GM23338 (cell line): ENCODE data around the gene FSIP1. TPM values are rescaled to one million over a fixed set of nuclear protein-coding genes. Genes with fewer than 3 reads are reported as not detected.

ENCODE experiments used
- ATAC-seq: fragments of 200-7000 bp; cut with Tn5 transposase; 3 replicates; pipeline ENCODE4 v1.9.1; 2020
- DNase-seq: peaks from one replicate; pipeline ENCODE4 v3.0.0-alpha.2; 2015; ENCODE audit warnings: low spot score
- H2AFZ ChIP-seq: fragments of 200-600 bp; sonication (generic); 2 replicates; pipeline ENCODE4 v1.8.0; 2016; ENCODE audit warnings: antibody characterized with exemption, mild to moderate bottlenecking, moderate library complexity
- H3F3A ChIP-seq: fragments of 200-600 bp; sonication (generic); replicated peaks from 2 replicates; pipeline ENCODE4 v1.8.0; 2017; ENCODE audit warnings: antibody characterized with exemption, mixed run types, low read depth
- H3K27ac ChIP-seq: fragments of 200-600 bp; sonication (generic); 2 replicates; pipeline ENCODE4 v1.6.1; 2016; ENCODE audit warnings: low read depth
- H3K27me3 ChIP-seq: fragments of 200-600 bp; sonication (generic); 2 replicates; pipeline ENCODE4 v1.8.0; 2016; ENCODE audit warnings: mild to moderate bottlenecking, mixed run types, moderate library complexity; ENCODE audit not compliant: insufficient read depth
- H3K36me3 ChIP-seq: fragments of 200-600 bp; sonication (generic); 2 replicates; pipeline ENCODE4 v1.8.0; 2016; ENCODE audit warnings: mild to moderate bottlenecking; ENCODE audit not compliant: insufficient read depth
- H3K4me1 ChIP-seq: fragments of 200-600 bp; sonication (generic); 2 replicates; pipeline ENCODE4 v1.8.0; 2016; ENCODE audit warnings: mild to moderate bottlenecking, moderate library complexity; ENCODE audit not compliant: insufficient read depth
- H3K4me2 ChIP-seq: fragments of 200-600 bp; sonication (generic); 2 replicates; pipeline ENCODE4 v1.7.1; 2017; ENCODE audit warnings: mixed run types
- H3K4me3 ChIP-seq: fragments of 200-600 bp; sonication (generic); 2 replicates; pipeline ENCODE4 v1.6.1; 2016; ENCODE audit warnings: mixed run types
- H3K79me2 ChIP-seq: fragments of 200-600 bp; sonication (generic); replicated peaks from 2 replicates; pipeline ENCODE4 v1.8.0; 2017; ENCODE audit warnings: mild to moderate bottlenecking; ENCODE audit not compliant: insufficient read depth
- H3K9me2 ChIP-seq: fragments of 200-600 bp; sonication (generic); 2 replicates; pipeline ENCODE4 v1.8.0; 2017; ENCODE audit not compliant: insufficient read depth
- H4K20me1 ChIP-seq: fragments of 200-600 bp; sonication (generic); replicated peaks from 2 replicates; pipeline ENCODE4 v1.8.0; 2017; ENCODE audit warnings: mild to moderate bottlenecking; ENCODE audit not compliant: insufficient read depth
- H3K27ac Mint-ChIP-seq: 2 replicates; pipeline ENCODE4 v1.8.0; 2020; ENCODE audit warnings: inconsistent platforms, mild to moderate bottlenecking, moderate library complexity, mixed read lengths
- H3K27me3 Mint-ChIP-seq: 3 replicates; pipeline ENCODE4 v1.8.0; 2022; ENCODE audit warnings: low read depth, mild to moderate bottlenecking, moderate library complexity, mixed read lengths, inconsistent platforms; ENCODE audit not compliant: insufficient read depth, poor library complexity
- H3K36me3 Mint-ChIP-seq: 3 replicates; pipeline ENCODE4 v1.8.0; 2021; ENCODE audit warnings: low read depth, mild to moderate bottlenecking, inconsistent platforms, moderate library complexity, mixed read lengths
- H3K4me1 Mint-ChIP-seq: 3 replicates; pipeline ENCODE4 v1.8.0; 2020; ENCODE audit warnings: mild to moderate bottlenecking, inconsistent platforms, mixed read lengths
- H3K4me3 Mint-ChIP-seq: 3 replicates; pipeline ENCODE4 v1.8.0; 2021; ENCODE audit warnings: moderate library complexity, mild to moderate bottlenecking, inconsistent platforms, mixed read lengths
- H3K9me3 Mint-ChIP-seq: 3 replicates; pipeline ENCODE4 v1.8.0; 2020; ENCODE audit warnings: moderate library complexity, mild to moderate bottlenecking, inconsistent platforms, mixed read lengths
- CREB1 ChIP-seq: fragments of 250-450 bp; sonication (Bioruptor Pico); IDR thresholded peaks from 2 replicates; pipeline ENCODE4 v1.5.0; 2020; ENCODE audit warnings: low read depth, mild to moderate bottlenecking, moderate library complexity
- EZH2 ChIP-seq: fragments of 200-600 bp; sonication (generic); IDR thresholded peaks from one replicate; pipeline ENCODE4 v1.8.0; 2017; ENCODE audit warnings: antibody characterized with exemption, mild to moderate bottlenecking, low read depth; ENCODE audit not compliant: unreplicated experiment
- EZH2phosphoT487 ChIP-seq: fragments of 200-600 bp; sonication (generic); IDR thresholded peaks from one replicate; pipeline ENCODE4 v1.8.1; 2018; ENCODE audit warnings: antibody characterized with exemption; ENCODE audit not compliant: unreplicated experiment
- JUNB ChIP-seq: IDR thresholded peaks from one replicate; pipeline ENCODE4 v1.6.1; 2016; ENCODE audit warnings: antibody characterized with exemption; ENCODE audit not compliant: unreplicated experiment
- NANOG ChIP-seq: IDR thresholded peaks from 2 replicates; pipeline ENCODE4 v1.6.1; 2016; ENCODE audit warnings: antibody characterized with exemption, borderline replicate concordance
- STAT1 ChIP-seq: IDR thresholded peaks from one replicate; pipeline ENCODE4 v1.6.1; 2016; ENCODE audit warnings: antibody characterized with exemption; ENCODE audit not compliant: unreplicated experiment
- ZNF331 ChIP-seq: fragments of 250-450 bp; sonication (Bioruptor Pico); IDR thresholded peaks from 2 replicates; pipeline ENCODE4 v1.5.0; 2020; ENCODE audit warnings: low read depth, mild to moderate bottlenecking, moderate library complexity
- polyA plus RNA-seq: library from polyadenylated mRNA; unstranded; fragments of >200 nt; fragmentation: Nextera tagmentation; extraction: Ambion mirVana; gene quantifications from 2 replicates; pipeline ENCODE4 v1.2.1, GENCODE V29; 2016
- total RNA-seq: library from RNA; depleted of rRNA; stranded (reverse); fragments of >200 nt; shearing (Covaris generic); gene quantifications from 2 replicates; pipeline ENCODE4 v1.2.3, GENCODE V29; 2014
- TF ChIP-seq, protein P1 (sequence below): fragments of 250-450 bp; sonication (Bioruptor Pico); IDR thresholded peaks from 2 replicates; pipeline ENCODE4 v1.5.0; 2020; ENCODE audit warnings: mild to moderate bottlenecking, moderate library complexity

Gene FSIP1
- total and polyA plus RNA-seq, 2 experiments from 2014 or later: 0.92 to 2.1 TPM

DNA sequence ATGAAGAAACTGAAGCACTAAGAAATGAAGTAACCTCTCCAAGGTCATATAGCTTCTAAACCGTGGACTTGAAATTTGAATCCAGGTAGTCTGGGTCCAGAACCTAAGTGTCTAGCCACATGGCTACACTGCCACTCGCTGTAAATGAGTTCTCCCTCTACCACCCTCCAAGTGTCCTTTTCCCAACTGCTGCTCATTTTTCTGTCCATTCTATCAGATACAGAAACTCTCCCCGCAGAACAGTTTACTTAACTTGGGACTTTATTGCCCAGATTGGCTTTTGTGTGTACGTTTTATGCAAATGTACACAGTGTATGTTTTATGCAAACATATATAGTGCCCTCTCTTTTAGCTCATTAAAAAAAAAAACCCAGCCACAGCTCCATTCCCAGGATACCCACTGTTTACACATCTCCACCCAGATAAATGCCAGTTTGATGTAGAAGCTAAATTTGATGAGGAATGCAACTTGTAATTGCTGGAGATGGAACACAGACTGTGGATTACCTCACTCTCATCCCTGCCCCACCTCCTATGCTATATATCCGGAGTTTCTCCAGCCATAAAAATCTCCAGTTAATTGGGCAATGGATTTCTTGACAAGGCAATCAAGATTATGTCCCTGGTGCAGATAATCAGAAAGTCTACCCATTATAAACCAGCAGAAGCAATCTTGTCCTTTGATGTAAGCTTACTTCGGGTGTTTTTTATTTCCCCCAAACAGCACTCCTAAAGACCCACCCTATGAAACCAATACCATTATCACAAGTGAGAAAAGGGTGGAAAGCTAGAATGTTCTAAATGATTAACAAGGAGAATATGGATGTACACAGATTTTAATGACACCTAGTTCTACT lies 159.8 kb downstream of the FSIP1 start (continued):
- TF ChIP-seq, protein P1, sequence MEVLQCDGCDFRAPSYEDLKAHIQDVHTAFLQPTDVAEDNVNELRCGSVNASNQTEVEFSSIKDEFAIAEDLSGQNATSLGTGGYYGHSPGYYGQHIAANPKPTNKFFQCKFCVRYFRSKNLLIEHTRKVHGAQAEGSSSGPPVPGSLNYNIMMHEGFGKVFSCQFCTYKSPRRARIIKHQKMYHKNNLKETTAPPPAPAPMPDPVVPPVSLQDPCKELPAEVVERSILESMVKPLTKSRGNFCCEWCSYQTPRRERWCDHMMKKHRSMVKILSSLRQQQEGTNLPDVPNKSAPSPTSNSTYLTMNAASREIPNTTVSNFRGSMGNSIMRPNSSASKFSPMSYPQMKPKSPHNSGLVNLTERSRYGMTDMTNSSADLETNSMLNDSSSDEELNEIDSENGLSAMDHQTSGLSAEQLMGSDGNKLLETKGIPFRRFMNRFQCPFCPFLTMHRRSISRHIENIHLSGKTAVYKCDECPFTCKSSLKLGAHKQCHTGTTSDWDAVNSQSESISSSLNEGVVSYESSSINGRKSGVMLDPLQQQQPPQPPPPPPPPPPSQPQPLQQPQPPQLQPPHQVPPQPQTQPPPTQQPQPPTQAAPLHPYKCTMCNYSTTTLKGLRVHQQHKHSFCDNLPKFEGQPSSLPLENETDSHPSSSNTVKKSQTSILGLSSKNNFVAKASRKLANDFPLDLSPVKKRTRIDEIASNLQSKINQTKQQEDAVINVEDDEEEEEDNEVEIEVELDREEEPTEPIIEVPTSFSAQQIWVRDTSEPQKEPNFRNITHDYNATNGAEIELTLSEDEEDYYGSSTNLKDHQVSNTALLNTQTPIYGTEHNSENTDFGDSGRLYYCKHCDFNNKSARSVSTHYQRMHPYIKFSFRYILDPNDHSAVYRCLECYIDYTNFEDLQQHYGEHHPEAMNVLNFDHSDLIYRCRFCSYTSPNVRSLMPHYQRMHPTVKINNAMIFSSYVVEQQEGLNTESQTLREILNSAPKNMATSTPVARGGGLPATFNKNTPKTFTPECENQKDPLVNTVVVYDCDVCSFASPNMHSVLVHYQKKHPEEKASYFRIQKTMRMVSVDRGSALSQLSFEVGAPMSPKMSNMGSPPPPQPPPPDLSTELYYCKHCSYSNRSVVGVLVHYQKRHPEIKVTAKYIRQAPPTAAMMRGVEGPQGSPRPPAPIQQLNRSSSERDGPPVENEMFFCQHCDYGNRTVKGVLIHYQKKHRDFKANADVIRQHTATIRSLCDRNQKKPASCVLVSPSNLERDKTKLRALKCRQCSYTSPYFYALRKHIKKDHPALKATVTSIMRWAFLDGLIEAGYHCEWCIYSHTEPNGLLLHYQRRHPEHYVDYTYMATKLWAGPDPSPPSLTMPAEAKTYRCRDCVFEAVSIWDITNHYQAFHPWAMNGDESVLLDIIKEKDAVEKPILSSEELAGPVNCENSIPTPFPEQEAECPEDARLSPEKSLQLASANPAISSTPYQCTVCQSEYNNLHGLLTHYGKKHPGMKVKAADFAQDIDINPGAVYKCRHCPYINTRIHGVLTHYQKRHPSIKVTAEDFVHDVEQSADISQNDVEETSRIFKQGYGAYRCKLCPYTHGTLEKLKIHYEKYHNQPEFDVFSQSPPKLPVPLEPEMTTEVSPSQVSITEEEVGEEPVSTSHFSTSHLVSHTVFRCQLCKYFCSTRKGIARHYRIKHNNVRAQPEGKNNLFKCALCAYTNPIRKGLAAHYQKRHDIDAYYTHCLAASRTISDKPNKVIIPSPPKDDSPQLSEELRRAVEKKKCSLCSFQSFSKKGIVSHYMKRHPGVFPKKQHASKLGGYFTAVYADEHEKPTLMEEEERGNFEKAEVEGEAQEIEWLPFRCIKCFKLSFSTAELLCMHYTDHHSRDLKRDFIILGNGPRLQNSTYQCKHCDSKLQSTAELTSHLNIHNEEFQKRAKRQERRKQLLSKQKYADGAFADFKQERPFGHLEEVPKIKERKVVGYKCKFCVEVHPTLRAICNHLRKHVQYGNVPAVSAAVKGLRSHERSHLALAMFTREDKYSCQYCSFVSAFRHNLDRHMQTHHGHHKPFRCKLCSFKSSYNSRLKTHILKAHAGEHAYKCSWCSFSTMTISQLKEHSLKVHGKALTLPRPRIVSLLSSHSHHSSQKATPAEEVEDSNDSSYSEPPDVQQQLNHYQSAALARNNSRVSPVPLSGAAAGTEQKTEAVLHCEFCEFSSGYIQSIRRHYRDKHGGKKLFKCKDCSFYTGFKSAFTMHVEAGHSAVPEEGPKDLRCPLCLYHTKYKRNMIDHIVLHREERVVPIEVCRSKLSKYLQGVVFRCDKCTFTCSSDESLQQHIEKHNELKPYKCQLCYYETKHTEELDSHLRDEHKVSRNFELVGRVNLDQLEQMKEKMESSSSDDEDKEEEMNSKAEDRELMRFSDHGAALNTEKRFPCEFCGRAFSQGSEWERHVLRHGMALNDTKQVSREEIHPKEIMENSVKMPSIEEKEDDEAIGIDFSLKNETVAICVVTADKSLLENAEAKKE (CRISPR knock-in tag): no peak
- TF ChIP-seq CREB1 (no peak), ZNF331 (CRISPR knock-in tag) (no peak)

DNA sequence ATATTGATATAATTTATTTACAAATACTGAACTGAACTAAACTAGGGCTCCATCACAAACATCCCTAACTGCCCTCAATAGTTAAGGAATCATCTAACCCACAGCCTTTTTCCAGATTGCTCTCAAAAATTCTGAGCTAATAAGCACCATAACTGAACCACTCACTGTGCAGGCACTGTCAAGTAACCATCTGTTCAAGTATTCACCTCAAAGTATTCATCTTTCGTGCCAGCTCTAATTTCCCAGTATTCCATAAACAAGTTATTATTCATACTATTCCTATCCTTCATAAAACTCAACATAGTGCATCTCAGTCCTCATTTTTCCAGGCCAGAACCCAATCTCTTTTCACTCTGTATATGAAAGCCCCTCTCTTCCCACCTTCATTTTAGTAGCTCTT lies 160.7 kb downstream of the FSIP1 start:
- Histone ChIP-seq H3K79me2 (no peaks in the 10 kb centered on the region), H4K20me1 (no peaks in the 10 kb centered on the region), H3K4me2 (no peak overlapping the region), H3K4me3 (no peak overlapping the region), H3F3A (no peaks in the 10 kb centered on the region), H3K27ac (no peak overlapping the region), H3K4me1 (no peaks in the 10 kb centered on the region), H2AFZ (no peak overlapping the region), H3K9me2 (0 out of 2 replicates have a peak, but pooled peaks cover 5% of the 10 kb centered on the region), H3K27me3 (no peaks in the 10 kb centered on the region), H3K36me3 (no peaks in the 10 kb centered on the region)
- no peak for DNase-seq
- TF ChIP-seq JUNB (no peak), EZH2 (no peak), EZH2phosphoT487 (no peak), STAT1 (no peak), CREB1 (no peak), NANOG (no peak)
- TF ChIP-seq, protein P1 (CRISPR knock-in tag): no peak
- Mint-ChIP-seq H3K36me3 (no peaks in the 10 kb centered on the region), H3K4me1 (no peaks in the 10 kb centered on the region), H3K27me3 (peaks cover 2% of the 10 kb centered on the region), H3K9me3 (no peaks in the 10 kb centered on the region), H3K4me3 (no peak overlapping the region), H3K27ac (no peak overlapping the region)
- ATAC-seq: no peak
